Measurements from ENCODE around the gene SRGN. TPM values are rescaled to one million over a fixed set of nuclear protein-coding genes. Genes with fewer than 3 reads are reported as not detected.

The SRGN gene
- polyA plus RNA-seq, 6 donors from 2014 or later, result 25.2 to 40.7 (median 33.6) TPM

GRCh38 chr10:69068549-69068948, 19.4 kb upstream of the SRGN start:
- H3K27ac Mint-ChIP-seq, result no peak overlapping the region
- ATAC-seq (ENCODE audit: low read depth in 2 of 2), result no peak
- no peaks in the 10 kb centered on the region for H3K36me3 Mint-ChIP-seq
- H3K4me3 Mint-ChIP-seq, result no peak overlapping the region
- H3K9me3 Mint-ChIP-seq, result no peaks in the 10 kb centered on the region
- DNase-seq, result no peak
- no peaks in the 10 kb centered on the region for H3K4me1 Mint-ChIP-seq
- peaks cover 0 to 3% (median 0%) of the 10 kb centered on the region in 3 donors for H3K27me3 Mint-ChIP-seq

DNA sequence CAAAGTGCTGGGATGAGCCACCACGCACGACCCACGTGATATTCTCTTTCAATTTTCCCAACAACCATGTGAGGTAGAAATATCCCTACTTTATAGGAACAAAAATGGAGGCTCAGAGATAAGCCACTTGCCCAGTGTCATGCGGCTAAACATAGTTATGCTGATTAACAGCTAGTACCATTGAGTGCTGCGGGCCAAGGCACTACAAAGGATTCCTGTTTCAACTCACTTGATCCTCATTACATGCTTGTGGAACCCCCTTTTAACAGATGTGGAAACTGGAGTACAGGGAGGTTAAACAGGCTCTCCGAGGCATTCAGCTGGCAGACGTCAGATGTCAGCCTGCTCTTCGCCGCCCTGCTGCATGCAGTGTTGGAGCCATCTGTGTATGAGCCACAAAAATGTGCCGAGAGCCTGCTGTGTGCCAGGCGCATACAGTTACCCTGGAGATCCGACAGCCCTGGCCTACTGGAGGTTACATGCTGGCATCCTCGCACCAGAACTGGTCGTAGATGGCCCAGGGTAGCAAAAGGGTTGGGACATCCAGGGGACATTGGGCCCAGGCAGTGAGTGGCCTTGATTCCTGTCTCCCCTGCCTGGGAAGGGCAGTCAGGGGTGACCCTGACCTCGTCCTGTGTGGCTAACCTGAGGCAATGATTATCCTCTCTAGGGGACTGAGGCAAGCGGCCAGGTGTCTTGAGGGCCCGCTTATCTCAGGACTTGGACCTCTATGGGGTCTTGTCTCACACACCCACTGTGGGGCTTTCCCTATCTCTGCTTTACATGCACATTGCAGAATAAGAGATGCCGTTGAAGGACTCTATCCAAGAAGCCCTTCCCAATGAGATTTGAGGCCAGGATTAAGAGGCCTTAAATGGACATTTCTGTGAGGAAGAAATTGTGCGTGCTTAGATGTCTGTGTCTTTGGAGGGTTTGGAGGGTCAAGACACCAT, 18.5 kb upstream of the SRGN start:
- no peak for ATAC-seq (ENCODE audit: low read depth in 2 of 2)
- Mint-ChIP-seq H3K4me3 (no peak overlapping the region), H3K36me3 (no peaks in the 10 kb centered on the region), H3K9me3 (no peaks in the 10 kb centered on the region), H3K27ac (no peak overlapping the region), H3K4me1 (no peaks in the 10 kb centered on the region), H3K27me3 (peaks cover 0 to 3% (median 0%) of the 10 kb centered on the region in 3 donors)
- DNase-seq, result no peak

DNA sequence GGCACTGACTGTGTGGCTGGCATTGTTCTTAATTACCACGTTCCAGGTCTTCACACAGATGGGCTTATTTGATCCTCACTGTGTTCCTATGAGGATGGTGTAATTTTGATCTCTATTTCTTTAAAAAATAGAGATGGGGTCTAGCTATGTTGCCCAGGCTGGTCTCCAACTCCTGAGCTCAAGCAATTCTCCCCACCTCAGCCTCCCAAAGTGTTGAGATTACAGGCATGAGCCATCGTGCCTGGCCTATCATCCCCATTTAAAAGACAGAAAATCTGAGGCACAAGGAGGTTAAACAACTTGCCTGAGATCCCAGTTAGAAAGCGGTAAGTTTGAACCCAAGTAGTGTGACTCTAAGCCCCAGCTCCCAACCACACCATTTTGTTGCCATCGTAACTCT, 17.0 kb upstream of the SRGN start:
- Mint-ChIP-seq H3K4me1 (no peaks in the 10 kb centered on the region), H3K9me3 (no peaks in the 10 kb centered on the region), H3K27me3 (peaks cover 0 to 3% (median 0%) of the 10 kb centered on the region in 3 donors), H3K27ac (no peak overlapping the region), H3K36me3 (no peaks in the 10 kb centered on the region), H3K4me3 (no peak overlapping the region)
- DNase-seq (no peak), ATAC-seq (ENCODE audit: low read depth in 2 of 2) (no peak)

- DNase-seq (no peak), ATAC-seq (ENCODE audit: low read depth in 2 of 2) (no peak)
- no peaks in the 10 kb centered on the region for H3K4me1 Mint-ChIP-seq
- no peaks in the 10 kb centered on the region for H3K9me3 Mint-ChIP-seq
- no peak overlapping the region for H3K27ac Mint-ChIP-seq
- H3K36me3 Mint-ChIP-seq, result no peaks in the 10 kb centered on the region
- peak overlapping the region in 1 of 8 donors; percentile 57 for H3K4me3 Mint-ChIP-seq
- no peaks in the 10 kb centered on the region for H3K27me3 Mint-ChIP-seq
Observed at GRCh38 chr10:69071610-69072009, 16.3 kb upstream of the SRGN start.

GRCh38 chr10:69073026-69073425, 14.9 kb upstream of the SRGN start:
- ATAC-seq (ENCODE audit: low read depth in 2 of 2), result no peak
- Mint-ChIP-seq H3K27me3 (no peaks in the 10 kb centered on the region), H3K9me3 (no peaks in the 10 kb centered on the region), H3K36me3 (no peaks in the 10 kb centered on the region), H3K4me3 (no peak overlapping the region), H3K4me1 (no peaks in the 10 kb centered on the region), H3K27ac (no peak overlapping the region)
- no peak for DNase-seq

- no peaks in the 10 kb centered on the region for H3K36me3 Mint-ChIP-seq
- H3K9me3 Mint-ChIP-seq, result no peaks in the 10 kb centered on the region
- no peak overlapping the region for H3K27ac Mint-ChIP-seq
- H3K4me3 Mint-ChIP-seq, result no peak overlapping the region
- DNase-seq (no peak), ATAC-seq (ENCODE audit: low read depth in 2 of 2) (no peak)
- no peaks in the 10 kb centered on the region for H3K27me3 Mint-ChIP-seq
- no peaks in the 10 kb centered on the region for H3K4me1 Mint-ChIP-seq
Observed at GRCh38 chr10:69073736-69074364, 14.1 kb upstream of the SRGN start.

GRCh38 chr10:69074532-69074931, 13.4 kb upstream of the SRGN start:
- ATAC-seq (ENCODE audit: low read depth in 2 of 2) (no peak), DNase-seq (no peak)
- Mint-ChIP-seq H3K9me3 (no peaks in the 10 kb centered on the region), H3K4me3 (no peak overlapping the region), H3K27me3 (no peaks in the 10 kb centered on the region), H3K4me1 (no peaks in the 10 kb centered on the region), H3K27ac (peak overlapping the region in 2 of 6 donors; percentile 20 to 54), H3K36me3 (no peaks in the 10 kb centered on the region)

- Mint-ChIP-seq H3K27ac (peak overlapping the region in 1 of 6 donors; percentile 27), H3K4me3 (no peak overlapping the region), H3K27me3 (no peaks in the 10 kb centered on the region), H3K4me1 (no peaks in the 10 kb centered on the region), H3K36me3 (no peaks in the 10 kb centered on the region), H3K9me3 (no peaks in the 10 kb centered on the region)
- no peak for DNase-seq
- ATAC-seq (ENCODE audit: low read depth in 2 of 2), result no peak
Observed at GRCh38 chr10:69075431-69075830, 12.5 kb upstream of the SRGN start.

DNA sequence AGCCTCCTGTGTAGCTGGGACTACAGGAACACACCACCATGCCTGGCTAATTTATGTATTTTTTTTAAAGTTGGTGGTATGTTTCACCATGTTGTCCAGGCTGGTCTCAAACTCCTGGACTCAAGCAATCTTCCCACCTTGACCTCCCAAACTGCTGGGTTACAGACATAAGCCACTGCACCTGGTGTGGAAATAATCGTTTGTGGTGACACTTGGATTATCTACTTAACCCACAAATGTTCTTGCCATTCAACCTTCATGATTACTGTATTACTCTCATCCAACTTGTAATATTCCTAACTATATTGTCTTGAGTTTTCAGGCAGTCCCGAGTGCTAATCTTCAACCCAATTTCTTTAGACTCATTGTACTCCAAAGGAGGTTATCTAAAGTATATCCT, 9.6 kb upstream of the SRGN start:
- no peaks in the 10 kb centered on the region for H3K4me1 Mint-ChIP-seq
- H3K27me3 Mint-ChIP-seq, result no peaks in the 10 kb centered on the region
- H3K36me3 Mint-ChIP-seq, result no peaks in the 10 kb centered on the region
- H3K9me3 Mint-ChIP-seq, result no peaks in the 10 kb centered on the region
- no peak overlapping the region for H3K27ac Mint-ChIP-seq
- H3K4me3 Mint-ChIP-seq, result no peak overlapping the region
- DNase-seq (no peak), ATAC-seq (ENCODE audit: low read depth in 2 of 2) (no peak)

- ATAC-seq (ENCODE audit: low read depth in 2 of 2) (no peak), DNase-seq (no peak)
- H3K27ac Mint-ChIP-seq, result no peak overlapping the region
- no peaks in the 10 kb centered on the region for H3K27me3 Mint-ChIP-seq
- H3K4me1 Mint-ChIP-seq, result peaks cover 0 to 1% (median under 1%) of the 10 kb centered on the region in 3 donors
- H3K9me3 Mint-ChIP-seq, result no peaks in the 10 kb centered on the region
- H3K4me3 Mint-ChIP-seq, result no peak overlapping the region
- no peaks in the 10 kb centered on the region for H3K36me3 Mint-ChIP-seq
Observed at GRCh38 chr10:69080226-69080625, 7.7 kb upstream of the SRGN start.

DNA sequence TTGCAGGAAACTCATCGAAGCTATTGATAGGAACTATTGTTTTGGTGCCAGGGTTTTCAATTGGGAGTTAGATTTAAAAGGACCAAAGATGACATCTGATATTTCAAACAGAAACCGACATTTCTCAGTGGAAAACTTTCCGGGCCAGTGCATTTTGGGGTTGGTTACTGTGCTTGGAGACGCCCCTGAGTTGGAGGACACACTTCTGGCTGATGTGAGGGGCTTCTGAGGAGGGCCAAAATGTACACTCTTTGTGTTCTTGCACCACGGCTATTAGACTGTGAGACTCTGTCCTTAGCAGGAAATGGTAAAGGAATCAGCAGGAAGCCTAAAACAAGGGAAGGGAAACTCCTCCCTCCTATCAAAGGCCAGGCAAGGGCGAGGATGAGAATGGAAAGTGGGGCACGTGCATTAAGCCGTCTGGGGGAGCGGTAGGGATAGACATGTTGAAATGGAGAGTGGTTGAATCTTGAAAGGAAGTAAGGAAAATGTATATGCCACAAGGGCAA, 1.8 kb upstream of the SRGN start:
- Mint-ChIP-seq H3K27ac (peak overlapping the region in 5 of 6 donors; percentile 19 to 98 (median 80)), H3K4me3 (peak overlapping the region in 6 of 8 donors; percentile 16 to 84 (median 52)), H3K4me1 (peaks cover 40 to 54% (median 46%) of the 10 kb centered on the region in 3 donors), H3K36me3 (no peaks in the 10 kb centered on the region), H3K9me3 (no peaks in the 10 kb centered on the region), H3K27me3 (no peaks in the 10 kb centered on the region)
- DNase-seq (no peak), ATAC-seq (ENCODE audit: low read depth in 2 of 2) (no peak)

DNA sequence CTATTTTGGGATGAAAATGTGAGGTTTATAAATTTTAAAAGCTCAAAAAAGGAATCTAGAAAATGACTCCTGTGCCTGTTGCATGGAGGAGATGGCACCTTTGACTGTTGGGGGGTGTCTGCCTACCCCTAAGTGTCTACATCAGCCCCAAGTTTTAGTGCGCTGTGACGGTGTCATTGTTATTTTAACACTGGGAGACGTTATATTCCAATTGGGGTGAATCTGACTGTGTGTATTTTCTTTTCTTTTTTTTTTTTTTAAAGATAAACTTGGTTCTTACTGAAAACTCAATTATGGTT, 517 bp downstream of the SRGN start:
- Mint-ChIP-seq H3K36me3 (no peaks in the 10 kb centered on the region), H3K27ac (peak overlapping the region; percentile 46 to 97 (median 94)), H3K4me3 (peak overlapping the region; percentile 85 to 94 (median 88)), H3K27me3 (no peaks in the 10 kb centered on the region), H3K4me1 (peaks cover 49 to 69% (median 50%) of the 10 kb centered on the region in 3 donors), H3K9me3 (no peaks in the 10 kb centered on the region)
- DNase-seq (no peak), ATAC-seq (ENCODE audit: low read depth in 2 of 2) (no peak)

DNA sequence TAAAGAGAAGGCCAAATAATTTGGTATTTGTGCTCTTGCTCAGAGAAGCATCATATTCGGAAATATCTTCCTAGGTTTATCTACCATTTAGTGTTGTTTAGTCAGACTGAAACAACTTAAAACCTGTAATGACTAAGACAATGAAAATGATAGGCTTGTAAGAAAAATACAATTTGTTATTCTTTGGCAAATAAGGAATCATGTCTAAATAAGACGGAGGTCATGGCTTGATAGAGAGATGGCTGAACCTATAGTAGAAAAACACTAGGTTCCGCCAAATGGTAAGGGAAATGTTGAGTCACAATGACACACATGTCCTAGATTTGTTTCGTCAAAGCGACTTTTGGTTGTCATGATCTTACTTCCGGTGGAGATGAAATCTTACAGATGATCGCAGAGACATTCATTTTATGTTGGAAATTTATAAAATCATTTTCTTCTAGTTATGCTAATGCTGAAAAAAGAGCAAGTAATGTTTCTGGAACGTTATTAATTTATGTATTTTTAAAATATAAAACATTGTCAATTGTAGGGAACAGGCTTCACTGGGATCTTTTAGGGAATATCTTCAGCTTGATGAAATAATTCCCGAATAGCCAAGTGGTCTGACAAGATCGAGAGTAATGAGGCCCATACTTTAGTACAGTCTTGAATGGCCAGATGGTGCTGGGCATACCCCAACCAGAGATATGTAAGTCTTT, 1.0 kb downstream of the SRGN start:
- ATAC-seq (ENCODE audit: low read depth in 2 of 2), result peak; percentile 29
- H3K4me1 Mint-ChIP-seq, result peaks cover 51 to 72% (median 52%) of the 10 kb centered on the region in 3 donors
- H3K4me3 Mint-ChIP-seq, result peak overlapping the region; percentile 65 to 94 (median 88)
- no peaks in the 10 kb centered on the region for H3K27me3 Mint-ChIP-seq
- peak overlapping the region; percentile 46 to 97 (median 94) for H3K27ac Mint-ChIP-seq
- DNase-seq, result peak; percentile 37
- no peaks in the 10 kb centered on the region for H3K9me3 Mint-ChIP-seq
- no peaks in the 10 kb centered on the region for H3K36me3 Mint-ChIP-seq

Measured in naive B cell (primary cell).